ENCODE results near the gene ZNF26. TPM values are rescaled to one million over a fixed set of nuclear protein-coding genes. Genes with fewer than 3 reads are reported as not detected.

ZNF26 gene
- total and polyA plus RNA-seq, 10 of the 15 experiments (the other 5 are each of a cell fraction or from before 2014, with no cell fraction given): 1.00 to 17.1 (median 10.5) TPM

- no peaks in the 10 kb centered on the region for H4K20me1 ChIP-seq (ENCODE audit: control insufficient read depth, insufficient read depth)
- CTCF ChIA-PET: no interaction called here
- SMC1A ChIA-PET (ENCODE audit: uncharacterized antibody, unreplicated experiment): no interaction called here
- H3K4me2 ChIP-seq (ENCODE audit: control insufficient read depth, insufficient read depth): no peak overlapping the region
- H3K79me2 ChIP-seq (ENCODE audit: control insufficient read depth, insufficient read depth, low read length): no peaks in the 10 kb centered on the region
- in situ Hi-C loops (cut with MboI) (no loop called here), intact Hi-C loops (cut with micrococcal nuclease; ENCODE audit: unreplicated experiment) (no loop called here)
- RAD21 ChIA-PET (ENCODE audit: unreplicated experiment): no interaction called here
- no peak for TF ChIP-seq IKZF1 (conservative IDR thresholded peaks at IDR 0.05)
- no peak for TF ChIP-seq SMAD5 (IDR thresholded peaks at IDR 0.05; ENCODE audit: low read depth)
- no peak for TF ChIP-seq USF2 (IDR thresholded peaks at IDR 0.05; ENCODE audit: borderline replicate concordance, low read depth, low read length)
- H3K4me3 ChIP-seq: no peak overlapping the region
- no peaks in the 10 kb centered on the region for H3K36me3 ChIP-seq (ENCODE audit: control insufficient read depth in 2 of 2, insufficient read depth in 2 of 2, low read length in 1 of 2)
- WGBS (ENCODE audit: insufficient coverage, insufficient replicate concordance, low lambda C conversion rate, missing lambda C conversion rate): 100% methylated on average over 2 of the region's 2 CpGs
- H2AFZ ChIP-seq (ENCODE audit: control insufficient read depth, low read depth, low read length): no peak overlapping the region
- peaks cover 5% of the 10 kb centered on the region; the same call in 2 of the 3 replicates for H3K9me3 ChIP-seq (replicated peaks; ENCODE audit: control insufficient read depth, insufficient read depth, low read length)
- POLR2A ChIA-PET: no interaction called here
- DNase-seq (ENCODE audit: low read depth, low spot score): no peak
- ATAC-seq: no peak
- H3K9ac ChIP-seq (ENCODE audit: control insufficient read depth, insufficient read depth, low read length): no peak overlapping the region
- H3K27me3 ChIP-seq (replicated peaks in 1 of 2; ENCODE audit: control insufficient read depth in 2 of 2, insufficient read depth in 2 of 2, low read length in 1 of 2): no peaks in the 10 kb centered on the region
- no peak for FAIRE-seq
- no peaks in the 10 kb centered on the region for H3K4me1 ChIP-seq (ENCODE audit: control insufficient read depth, insufficient read depth, low read length)
- H3K27ac ChIP-seq (ENCODE audit: control insufficient read depth, insufficient read depth): no peak overlapping the region
- BruUV-seq (replicated peaks): no TSS peak
Observed at GRCh38 chr12:133023566-133023965, 37.4 kb downstream of the ZNF26 start.

GRCh38 chr12:133026996-133027395 lies 40.8 kb downstream of the ZNF26 start:
- no peaks in the 10 kb centered on the region for H3K36me3 ChIP-seq (ENCODE audit: control insufficient read depth in 2 of 2, insufficient read depth in 2 of 2, low read length in 1 of 2)
- intact Hi-C loops (cut with micrococcal nuclease; ENCODE audit: unreplicated experiment) (no loop called here), in situ Hi-C loops (cut with MboI) (no loop called here)
- H3K79me2 ChIP-seq (ENCODE audit: control insufficient read depth, insufficient read depth, low read length): no peaks in the 10 kb centered on the region
- H3K4me2 ChIP-seq (ENCODE audit: control insufficient read depth, insufficient read depth): no peak overlapping the region
- no peak overlapping the region for H3K4me3 ChIP-seq
- no peaks in the 10 kb centered on the region for H3K27me3 ChIP-seq (replicated peaks in 1 of 2; ENCODE audit: control insufficient read depth in 2 of 2, insufficient read depth in 2 of 2, low read length in 1 of 2)
- H3K27ac ChIP-seq (ENCODE audit: control insufficient read depth, insufficient read depth): no peak overlapping the region
- no peak for FAIRE-seq
- peaks cover 2% of the 10 kb centered on the region; the same call in 2 of the 3 replicates for H3K9me3 ChIP-seq (replicated peaks; ENCODE audit: control insufficient read depth, insufficient read depth, low read length)
- ATAC-seq: no peak
- H3K9ac ChIP-seq (ENCODE audit: control insufficient read depth, insufficient read depth, low read length): no peak overlapping the region
- ChIA-PET SMC1A (ENCODE audit: uncharacterized antibody, unreplicated experiment) (interaction anchor here (1.4 kb wide), 1 partner anchor 12 kb away, joined by 4 read pairs; no protein-coding TSS in a partner anchor), CTCF (no interaction called here), RAD21 (ENCODE audit: unreplicated experiment) (no interaction called here), POLR2A (no interaction called here)
- BruUV-seq (replicated peaks): no TSS peak
- H3K4me1 ChIP-seq (ENCODE audit: control insufficient read depth, insufficient read depth, low read length): no peaks in the 10 kb centered on the region
- no peak overlapping the region for H2AFZ ChIP-seq (ENCODE audit: control insufficient read depth, low read depth, low read length)
- 93% methylated on average over 7 of the region's 7 CpGs for WGBS (ENCODE audit: insufficient coverage, insufficient replicate concordance, low lambda C conversion rate, missing lambda C conversion rate)
- H4K20me1 ChIP-seq (ENCODE audit: control insufficient read depth, insufficient read depth): no peaks in the 10 kb centered on the region
- DNase-seq (ENCODE audit: low read depth, low spot score): no peak
- TF ChIP-seq GATAD2B (conservative IDR thresholded peaks at IDR 0.05; ENCODE audit: low read depth): no peak
- no peak for TF ChIP-seq NFYB (IDR thresholded peaks at IDR 0.05; ENCODE audit: insufficient read depth, low read depth, low read length)
- no peak for TF ChIP-seq NKRF (conservative IDR thresholded peaks at IDR 0.05)
- TF ChIP-seq MTA2 (IDR thresholded peaks at IDR 0.05; ENCODE audit: low read depth): no peak
- TF ChIP-seq POLR2A (IDR thresholded peaks at IDR 0.05; ENCODE audit: low read depth, low read length): no peak
- TF ChIP-seq SUZ12 (IDR thresholded peaks at IDR 0.05; ENCODE audit: unreplicated experiment): no peak
- no peak for TF ChIP-seq ZNF687 (IDR thresholded peaks at IDR 0.05)
